Caco-2 (cell line): ENCODE data around the gene ANXA3. TPM values are rescaled to one million over a fixed set of nuclear protein-coding genes. Genes with fewer than 3 reads are reported as not detected.

Source experiments
- BruUV-seq: library from RNA; stranded (reverse); fragments of 400-500 nt; replicated peaks from 2 replicates; lab custom pipeline; 2021; lab: Mats Ljungman, UMichigan
- CTCF ChIA-PET: fragments of 300-600 bp; sonication (Branson Sonifier 250); formaldehyde crosslinking; loops from one replicate; lab custom pipeline; 2022; ENCODE audit warnings: antibody characterized with exemption; lab: Charles Lee
- POLR2A ChIA-PET: fragments of 300-600 bp; sonication (Branson Sonifier 250); formaldehyde crosslinking; loops from one replicate; lab custom pipeline; 2022; ENCODE audit warnings: antibody characterized with exemption; lab: Charles Lee
- DNase-seq, 2 experiments: peaks; one replicate each; pipeline versions ENCODE4 v3.0.0 to v3.0.0-alpha.2; 2020 to 2022
- H3K27me3 ChIP-seq: replicated peaks from 2 replicates; pipeline ENCODE4 v1.6.0; 2011; ENCODE audit warnings: low read length; ENCODE audit not compliant: control insufficient read depth, insufficient read depth
- H3K36me3 ChIP-seq: 2 replicates; pipeline ENCODE4 v1.5.1; 2011; ENCODE audit warnings: low read length; ENCODE audit not compliant: control insufficient read depth, insufficient read depth
- H3K4me1 ChIP-seq: fragments of 250-450 bp; sonication (Bioruptor Pico); 2 replicates; pipeline ENCODE4 v1.5.1; 2020; ENCODE audit warnings: mild to moderate bottlenecking
- H3K4me3 ChIP-seq: 2 replicates; pipeline ENCODE4 v1.5.1; 2011; ENCODE audit warnings: low read depth, mild to moderate bottlenecking, control low read depth, low read length
- H3K9me3 ChIP-seq: fragments of 250-450 bp; sonication (Bioruptor Pico); 2 replicates; pipeline ENCODE4 v1.5.1; 2020; ENCODE audit warnings: mild to moderate bottlenecking, moderate library complexity
- H3K27ac Mint-ChIP-seq: one replicate; pipeline ENCODE4 v1.8.0; 2022; ENCODE audit warnings: mixed read lengths; ENCODE audit not compliant: unreplicated experiment
- H3K27me3 Mint-ChIP-seq: one replicate; pipeline ENCODE4 v1.8.0; 2022; ENCODE audit warnings: mixed read lengths; ENCODE audit not compliant: insufficient read depth, unreplicated experiment
- H3K36me3 Mint-ChIP-seq: one replicate; pipeline ENCODE4 v1.8.0; 2022; ENCODE audit warnings: mild to moderate bottlenecking, mixed read lengths; ENCODE audit not compliant: insufficient read depth, unreplicated experiment
- H3K4me1 Mint-ChIP-seq: one replicate; pipeline ENCODE4 v1.8.0; 2022; ENCODE audit warnings: low read depth, mixed read lengths; ENCODE audit not compliant: unreplicated experiment
- H3K4me3 Mint-ChIP-seq: one replicate; pipeline ENCODE4 v1.8.0; 2022; ENCODE audit warnings: mild to moderate bottlenecking, moderate library complexity, mixed read lengths; ENCODE audit not compliant: unreplicated experiment
- H3K9me3 Mint-ChIP-seq: one replicate; pipeline ENCODE4 v1.8.0; 2022; ENCODE audit warnings: mixed read lengths; ENCODE audit not compliant: unreplicated experiment
- CTCF ChIP-seq, 2 experiments: fragments of 200-600 bp in 1 of 2; IDR thresholded peaks; 1 replicate in 1 of 2; 2 replicates in 1 of 2; pipeline versions ENCODE4 v1.5.1 to v1.8.0; 2011 to 2022; ENCODE audit warnings: antibody characterized with exemption in 1 of 2, control low read depth in 1 of 2, inconsistent platforms in 1 of 2, low read depth in 1 of 2, low read length in 1 of 2, mild to moderate bottlenecking in 1 of 2, moderate library complexity in 1 of 2; ENCODE audit not compliant: insufficient read depth in 1 of 2, severe bottlenecking in 1 of 2, unreplicated experiment in 1 of 2
- intact Hi-C: fragments of 100-400 bp; cut with micrococcal nuclease; formaldehyde crosslinking; loops from one replicate; pipeline ENCODE4 v1.10.0; 2022; ENCODE audit not compliant: unreplicated experiment
- total RNA-seq: library from RNA; stranded (reverse); gene quantifications from 2 replicates; pipeline ENCODE4 v1.2.3, GENCODE V29; 2022

Gene ANXA3
- total RNA-seq, 1 experiment from 2014 or later = 361 TPM

GRCh38 chr4:78625073-78625472 is 73.5 kb downstream of the ANXA3 start:
- H3K4me3 ChIP-seq = no peak overlapping the region
- H3K9me3 ChIP-seq = no peaks in the 10 kb centered on the region
- CTCF ChIA-PET = no interaction called here
- peaks cover 65% of the 10 kb centered on the region for H3K4me1 ChIP-seq
- POLR2A ChIA-PET = no interaction called here
- Mint-ChIP-seq H3K27me3 (no peaks in the 10 kb centered on the region), H3K9me3 (no peaks in the 10 kb centered on the region), H3K4me1 (peaks cover 40% of the 10 kb centered on the region), H3K36me3 (peaks cover 10% of the 10 kb centered on the region), H3K4me3 (no peak overlapping the region), H3K27ac (peak overlapping the region; percentile 27)
- no peak for TF ChIP-seq CTCF (IDR thresholded peaks at IDR 0.05; ENCODE audit: insufficient read depth in 1 of 2, low read depth in 1 of 2, low read length in 1 of 2, severe bottlenecking in 1 of 2, unreplicated experiment in 1 of 2)
- no peaks in the 10 kb centered on the region for H3K27me3 ChIP-seq
- BruUV-seq = no TSS peak
- DNase-seq = no peak
- no peaks in the 10 kb centered on the region for H3K36me3 ChIP-seq
- intact Hi-C loops = loop anchor here (5.0 kb wide), 1 partner anchor 152 kb away; the partner anchor contains the start of gene BMP2K

- Histone ChIP-seq H3K4me1 (peaks cover 77% of the 10 kb centered on the region), H3K27me3 (no peaks in the 10 kb centered on the region), H3K36me3 (no peaks in the 10 kb centered on the region), H3K4me3 (no peak overlapping the region), H3K9me3 (no peaks in the 10 kb centered on the region)
- TF ChIP-seq CTCF (IDR thresholded peaks at IDR 0.05; ENCODE audit: insufficient read depth in 1 of 2, low read depth in 1 of 2, low read length in 1 of 2, severe bottlenecking in 1 of 2, unreplicated experiment in 1 of 2) = no peak
- Mint-ChIP-seq H3K36me3 (peaks cover 10% of the 10 kb centered on the region), H3K27me3 (no peaks in the 10 kb centered on the region), H3K4me3 (peak overlapping the region; percentile 30), H3K4me1 (peaks cover 50% of the 10 kb centered on the region), H3K27ac (peak overlapping the region; percentile 63), H3K9me3 (peaks cover 10% of the 10 kb centered on the region)
- CTCF ChIA-PET = no interaction called here
- intact Hi-C loops = loop anchor here (5.0 kb wide), 1 partner anchor 150 kb away; the partner anchor contains the start of gene BMP2K
- peak in 1 of 2 experiments; percentile 16 for DNase-seq
- BruUV-seq = no TSS peak
- POLR2A ChIA-PET = interaction anchor here (0.6 kb wide), 1 partner anchor 696 kb away, joined by 3 read pairs; no protein-coding TSS in a partner anchor
These were observed 75.7 kb downstream of the ANXA3 start for GRCh38 chr4:78627046-78627965.

- Histone ChIP-seq H3K4me1 (peaks cover 69% of the 10 kb centered on the region), H3K36me3 (peaks cover under 1% of the 10 kb centered on the region; the same call in 1 of the 2 replicates), H3K27me3 (no peaks in the 10 kb centered on the region), H3K4me3 (no peak overlapping the region), H3K9me3 (no peaks in the 10 kb centered on the region)
- Mint-ChIP-seq H3K4me3 (peak overlapping the region; percentile 32), H3K9me3 (peaks cover 10% of the 10 kb centered on the region), H3K27me3 (no peaks in the 10 kb centered on the region), H3K27ac (peak overlapping the region; percentile 61), H3K4me1 (peaks cover 42% of the 10 kb centered on the region), H3K36me3 (peaks cover 2% of the 10 kb centered on the region)
- no TSS peak for BruUV-seq
- POLR2A ChIA-PET = no interaction called here
- no peak for TF ChIP-seq CTCF (IDR thresholded peaks at IDR 0.05; ENCODE audit: insufficient read depth in 1 of 2, low read depth in 1 of 2, low read length in 1 of 2, severe bottlenecking in 1 of 2, unreplicated experiment in 1 of 2)
- intact Hi-C loops = loop anchor here (5.0 kb wide), 1 partner anchor 149 kb away; the partner anchor contains the start of gene BMP2K
- CTCF ChIA-PET = no interaction called here
- DNase-seq = no peak
These were observed 76.6 kb downstream of the ANXA3 start for GRCh38 chr4:78627966-78628678.
